AG08396 (cell line): ENCODE measurements around the gene XXYLT1.
"Not testable (repeated sequence)": the region's sequence is repeated elsewhere in the genome, so short reads cannot be mapped to it uniquely, and the experiment has no call there.

Source experiments
- DNase-seq: peaks from one replicate; pipeline ENCODE4 v3.0.0; 2012; ENCODE audit warnings: low spot score, mixed read lengths

The XXYLT1 gene

DNA sequence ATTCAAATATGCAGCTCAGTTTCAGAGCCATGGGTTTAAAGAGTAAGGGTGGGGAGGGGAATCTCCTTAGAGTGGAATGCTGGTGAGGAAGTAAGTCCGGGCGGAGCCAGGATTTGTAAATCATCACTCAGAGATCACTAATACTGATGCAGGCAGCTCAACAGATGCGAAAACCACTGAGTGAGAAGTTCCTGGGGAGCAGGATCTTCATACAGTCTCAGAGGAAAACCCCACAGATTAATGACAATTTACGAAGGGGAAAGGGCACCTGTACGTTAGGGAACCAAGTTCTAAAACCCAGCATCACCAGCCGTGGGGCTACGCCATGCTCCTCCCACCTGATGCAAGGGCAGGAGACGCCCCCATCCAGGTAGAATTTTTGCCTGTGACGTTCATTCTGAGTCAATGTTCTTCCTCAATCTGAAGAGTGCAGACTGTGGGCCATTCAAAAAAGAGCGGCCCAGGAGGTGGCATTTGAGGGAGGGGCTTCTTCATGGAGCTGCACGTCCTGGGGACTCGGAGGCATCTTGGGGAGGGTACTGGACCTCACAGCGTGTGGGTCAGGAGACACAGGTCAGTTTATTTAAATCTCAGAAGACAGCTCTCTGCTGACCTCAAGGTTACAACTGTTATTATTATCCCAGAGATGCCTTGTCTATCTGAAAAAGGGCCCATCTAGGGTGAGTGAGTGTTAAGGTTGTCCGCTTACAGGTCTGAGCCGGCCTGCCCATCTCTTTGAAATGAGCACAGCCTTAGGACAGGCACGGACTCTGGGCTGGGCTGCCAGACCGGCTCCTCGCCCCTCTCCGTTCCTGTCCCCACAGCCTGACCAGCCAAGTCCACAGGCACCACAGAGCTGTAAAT is 228.0 kb downstream of the XXYLT1 start:
- no peak for DNase-seq

DNA sequence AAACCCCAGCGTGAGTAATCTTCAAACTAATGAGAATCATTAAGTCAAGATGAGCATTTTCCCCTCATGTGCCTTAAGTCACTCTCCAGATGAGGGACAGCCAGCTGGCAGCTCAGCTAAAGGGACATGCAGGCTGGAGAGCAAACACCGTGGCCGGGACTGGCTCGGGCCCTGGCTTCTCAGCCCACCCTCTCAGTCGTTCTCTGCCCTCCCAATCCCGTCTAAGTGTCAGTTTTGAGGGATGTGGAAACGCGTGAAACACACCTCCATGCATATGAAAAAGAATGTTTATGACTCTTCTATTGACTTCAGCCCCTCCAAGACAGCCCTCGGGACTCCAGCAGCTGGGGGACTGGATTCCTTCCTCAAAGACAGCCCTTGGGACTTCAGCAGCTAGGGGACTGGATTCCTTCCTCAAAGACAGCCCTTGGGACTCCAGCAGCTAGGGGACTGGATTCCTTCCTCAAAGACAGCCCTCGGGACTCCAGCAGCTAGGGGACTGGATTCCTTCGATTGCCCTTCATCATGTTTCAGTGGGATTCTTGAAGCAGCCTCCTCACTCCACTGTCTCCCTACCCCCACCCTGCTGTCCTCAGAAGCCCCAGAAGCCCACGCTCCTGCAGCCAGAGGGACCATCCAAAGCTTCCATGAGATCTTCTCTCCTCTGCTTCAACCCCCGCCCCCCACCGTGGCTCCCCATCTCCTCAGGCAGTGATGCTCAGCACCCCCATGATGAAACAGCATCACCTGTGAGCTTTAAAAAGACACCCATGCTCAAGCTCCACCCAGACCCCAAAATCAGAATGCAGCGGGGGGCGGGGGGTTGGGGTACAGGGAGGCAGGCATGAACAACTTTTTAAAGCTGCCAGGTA is 228.9 kb downstream of the XXYLT1 start:
- DNase-seq, result no peak

DNA sequence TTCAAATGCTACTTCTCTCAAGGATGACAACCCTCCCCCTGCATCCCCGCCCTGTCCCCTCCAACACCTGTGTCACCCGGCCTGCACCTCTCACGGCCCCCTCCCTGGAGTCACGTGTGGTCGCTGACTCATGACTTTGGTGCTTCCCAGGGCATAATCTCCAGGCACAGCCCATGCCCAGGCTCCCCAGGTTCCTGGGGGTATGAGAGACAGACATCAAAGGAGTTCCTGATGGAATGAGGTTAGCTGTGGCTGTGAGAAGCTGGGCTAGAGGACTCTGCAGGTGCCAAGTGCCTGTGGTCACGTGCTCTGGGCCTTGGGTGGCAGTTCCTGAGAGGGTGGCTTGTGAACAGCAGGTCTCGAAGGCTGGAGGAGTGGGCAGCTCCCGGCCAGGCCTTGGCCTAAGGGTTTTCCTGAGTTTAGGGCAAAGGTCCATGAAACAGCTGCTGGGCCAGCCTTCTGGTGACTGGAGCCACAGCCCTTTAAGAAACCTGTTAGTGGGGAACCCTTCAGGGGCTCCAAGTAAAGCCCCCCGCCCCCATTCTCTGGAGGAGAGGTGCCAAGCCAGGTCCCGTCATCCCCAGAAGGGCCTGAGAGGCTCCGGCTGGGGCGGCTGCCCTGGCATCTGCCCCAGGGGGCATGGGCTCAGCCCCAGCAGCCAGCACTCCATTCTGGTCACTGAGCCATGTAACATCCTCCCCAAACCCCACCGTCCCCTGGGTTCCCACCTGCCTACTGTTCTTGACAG is 230.0 kb downstream of the XXYLT1 start:
- no peak for DNase-seq

DNA sequence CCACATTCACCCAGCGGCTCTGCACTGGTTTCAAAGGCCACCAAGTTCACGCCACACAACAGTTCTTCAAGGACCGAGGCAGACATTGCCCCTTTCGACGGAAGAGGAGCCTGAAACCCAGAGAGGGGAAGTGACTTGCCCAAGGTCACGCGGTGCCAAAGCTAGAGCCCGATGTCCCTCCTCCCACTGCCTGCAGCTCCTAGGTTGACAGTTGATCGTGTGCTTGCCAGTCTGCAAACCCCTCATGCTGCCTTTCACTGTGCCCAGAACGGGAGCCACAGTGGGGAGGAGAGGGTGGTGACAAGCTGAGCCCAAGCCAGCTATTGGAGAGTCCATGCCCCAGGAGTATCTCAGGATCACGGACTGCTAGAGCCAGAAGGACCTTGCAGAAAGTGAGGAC is 230.9 kb downstream of the XXYLT1 start:
- DNase-seq, result no peak

DNA sequence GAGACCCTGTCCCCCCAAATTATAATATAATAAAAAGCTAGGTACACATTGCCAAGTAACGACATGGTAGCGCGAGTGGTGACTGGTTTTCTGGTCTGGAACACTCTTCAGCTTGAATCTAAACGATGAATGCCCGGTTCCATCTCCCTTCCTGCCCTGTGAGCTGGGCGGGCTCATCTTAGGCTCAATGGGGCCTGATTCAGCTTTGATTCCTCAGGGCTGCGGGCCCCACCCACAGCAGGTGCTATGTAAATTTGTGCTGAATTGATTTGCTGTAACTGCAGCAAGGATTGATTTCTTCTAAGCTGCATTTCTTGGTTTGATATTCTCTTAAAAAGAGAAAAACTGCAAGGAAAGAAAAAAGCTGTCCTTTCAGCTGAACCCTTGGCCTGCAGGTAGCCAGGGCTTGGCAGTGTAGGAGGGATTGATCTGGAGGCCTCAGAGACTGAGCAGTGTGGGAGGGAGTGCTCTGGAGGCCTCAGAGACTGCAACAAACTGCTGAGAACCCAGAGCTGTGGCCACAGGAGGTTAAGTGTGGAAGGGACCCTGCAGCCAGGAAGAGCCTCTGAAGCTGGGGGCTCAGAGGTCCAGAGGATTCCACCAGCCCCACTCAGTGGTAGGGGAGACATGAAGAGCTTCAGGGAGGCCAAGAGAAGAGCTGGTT is 231.6 kb downstream of the XXYLT1 start:
- no peak for DNase-seq

DNA sequence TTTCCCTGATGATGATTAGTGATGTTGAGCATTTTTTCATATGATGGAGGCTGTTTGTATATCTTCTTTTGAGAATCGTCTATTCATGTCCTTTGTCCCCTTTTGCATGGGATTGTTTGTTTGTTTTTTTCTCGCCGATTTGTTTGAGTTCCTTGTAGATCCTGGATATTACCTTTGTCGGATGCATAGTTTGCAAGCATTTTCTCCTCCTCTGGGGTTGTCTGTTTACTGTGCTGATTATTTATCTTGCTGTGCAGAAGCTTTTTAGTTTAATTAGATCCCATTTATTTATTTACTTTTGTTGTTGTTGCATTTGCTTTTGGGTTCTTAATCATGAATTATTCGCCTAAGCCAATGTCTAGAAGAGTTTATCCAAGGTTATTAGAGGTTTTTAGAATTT is 232.8 kb downstream of the XXYLT1 start:
- no peak for DNase-seq

DNA sequence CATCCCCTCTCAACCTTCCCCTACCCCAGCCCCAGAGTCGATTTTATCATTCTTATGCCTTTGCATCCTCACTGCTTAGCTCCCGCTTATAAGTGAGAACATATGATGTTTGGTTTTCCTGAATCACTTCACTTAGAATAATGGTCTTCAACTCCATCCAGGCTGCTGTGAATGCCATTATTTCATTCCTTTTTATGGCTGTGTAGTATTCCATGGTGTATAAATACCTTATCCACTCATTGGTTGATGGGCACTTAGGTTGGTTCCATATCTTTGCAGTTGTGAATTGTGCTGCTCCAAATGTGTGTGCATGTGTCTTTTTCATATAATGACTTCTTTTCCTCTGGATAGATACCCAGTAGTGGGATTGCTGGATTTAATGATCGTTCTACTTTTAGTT is 233.4 kb downstream of the XXYLT1 start:
- DNase-seq, result not testable (repeated sequence)

DNA sequence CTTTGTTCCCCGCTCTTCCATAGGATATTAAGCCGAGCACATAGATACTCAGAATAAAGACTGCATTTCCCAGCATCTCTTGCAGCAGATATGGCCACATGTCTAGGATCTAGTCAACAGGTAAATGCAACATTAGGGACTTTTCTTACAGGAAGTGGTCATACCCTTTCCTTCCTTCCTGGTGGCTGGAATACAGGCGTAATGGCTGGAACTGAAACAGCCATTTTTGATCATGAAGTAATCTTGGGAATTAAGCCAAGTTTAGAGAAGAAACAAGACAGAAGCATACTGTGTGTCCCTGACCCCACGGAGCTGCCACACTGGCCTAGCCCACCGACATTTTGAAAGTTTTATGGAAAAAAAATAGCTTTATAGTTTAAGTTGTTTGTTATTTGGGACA is 234.0 kb downstream of the XXYLT1 start:
- DNase-seq, result no peak

DNA sequence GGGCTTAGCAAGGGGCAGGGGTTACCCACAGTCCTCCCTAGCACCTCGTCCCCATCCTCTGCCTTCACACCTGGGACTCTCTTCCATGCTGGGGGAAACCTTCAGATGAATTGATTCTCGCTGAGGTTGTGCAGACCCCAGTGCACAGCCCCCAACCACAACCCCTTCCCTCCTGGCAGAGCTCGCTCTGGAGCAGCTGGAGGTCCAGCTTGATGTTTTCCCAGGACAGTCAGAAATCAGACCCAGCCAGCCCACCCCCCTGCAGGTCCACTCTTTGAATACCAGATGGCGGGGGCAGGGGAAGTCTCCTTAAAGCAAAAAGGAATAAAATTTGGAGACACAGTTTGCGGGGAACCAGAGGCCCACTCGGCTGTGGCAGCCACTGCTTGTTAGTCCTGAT is 234.4 kb downstream of the XXYLT1 start:
- DNase-seq, result no peak

DNA sequence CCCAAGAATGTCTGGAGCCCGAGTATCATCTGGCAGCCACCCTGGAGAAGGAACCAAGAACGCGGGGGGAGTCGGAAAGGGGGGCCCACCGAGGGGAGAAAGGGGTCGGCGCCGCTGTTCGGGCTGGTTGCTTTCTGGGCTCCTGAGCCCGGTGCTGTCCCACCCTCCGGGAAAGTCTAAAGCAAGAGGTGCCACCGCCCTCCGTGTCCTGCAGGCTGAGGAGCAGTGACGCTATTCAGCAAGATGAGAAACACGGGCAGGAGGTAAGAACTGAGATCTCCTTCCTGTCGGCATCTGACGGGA is 234.8 kb downstream of the XXYLT1 start:
- DNase-seq, result no peak

DNA sequence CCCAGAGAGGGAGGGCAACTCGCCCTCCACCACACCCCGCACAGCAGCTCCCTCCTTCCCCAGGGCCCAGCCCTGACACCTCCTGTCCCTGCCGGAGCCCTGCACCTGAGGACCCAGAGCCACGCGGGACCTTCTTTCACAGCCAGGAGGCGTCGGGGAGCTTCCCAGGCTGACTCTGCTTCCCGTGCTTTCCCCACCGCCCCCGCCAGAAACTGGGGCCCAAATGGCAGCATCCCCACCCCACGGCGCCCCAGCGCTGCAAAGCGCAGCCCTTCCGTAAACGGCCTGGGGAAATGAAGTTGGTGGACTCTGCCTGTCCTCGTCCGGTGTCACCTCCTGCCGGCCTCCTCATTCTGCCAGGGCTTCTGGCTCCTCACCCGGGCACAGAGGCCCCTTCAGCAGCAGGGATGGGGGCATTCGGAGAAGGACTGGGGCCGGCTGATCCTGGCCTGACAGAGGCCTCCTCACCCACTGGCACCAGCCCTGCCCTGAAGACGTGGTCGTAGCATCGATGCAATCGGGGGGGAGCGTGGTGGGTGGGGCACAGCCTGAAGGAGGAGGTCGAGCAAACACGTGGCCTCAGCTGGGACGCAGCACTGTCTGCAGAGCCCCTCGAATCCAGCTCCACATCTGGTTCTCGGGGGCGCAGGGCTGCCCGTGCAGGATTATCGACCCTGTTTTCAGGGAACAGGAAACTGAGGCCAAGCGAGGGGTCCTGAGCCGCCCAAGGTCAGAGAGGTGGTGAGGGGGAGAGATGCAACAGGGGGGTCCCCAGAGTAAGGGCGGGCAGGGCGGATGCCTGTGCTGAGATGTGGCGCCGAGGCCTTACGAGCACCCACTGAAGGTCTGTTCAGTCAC is 235.4 kb downstream of the XXYLT1 start:
- no peak for DNase-seq

DNA sequence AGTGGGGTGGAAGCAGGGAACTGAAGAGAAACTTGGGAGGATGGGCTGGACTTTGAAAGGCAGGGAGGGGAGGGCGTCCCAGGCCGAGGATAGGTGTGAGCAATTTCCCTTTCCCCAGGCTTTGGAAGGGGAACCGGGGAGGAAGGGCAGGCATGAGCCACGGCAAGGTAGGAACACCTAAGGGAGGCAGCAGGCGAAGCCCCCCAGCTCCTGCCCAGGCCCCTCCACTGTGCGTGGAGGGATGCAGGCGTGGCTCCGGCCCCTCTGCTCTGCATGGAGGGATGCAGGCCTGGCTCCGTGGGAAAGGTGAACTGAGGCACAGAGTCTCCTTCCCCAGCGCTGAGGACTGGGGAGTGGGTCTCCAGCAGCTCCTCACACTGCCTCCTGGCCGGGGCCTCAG is 236.4 kb downstream of the XXYLT1 start:
- DNase-seq, result no peak

DNA sequence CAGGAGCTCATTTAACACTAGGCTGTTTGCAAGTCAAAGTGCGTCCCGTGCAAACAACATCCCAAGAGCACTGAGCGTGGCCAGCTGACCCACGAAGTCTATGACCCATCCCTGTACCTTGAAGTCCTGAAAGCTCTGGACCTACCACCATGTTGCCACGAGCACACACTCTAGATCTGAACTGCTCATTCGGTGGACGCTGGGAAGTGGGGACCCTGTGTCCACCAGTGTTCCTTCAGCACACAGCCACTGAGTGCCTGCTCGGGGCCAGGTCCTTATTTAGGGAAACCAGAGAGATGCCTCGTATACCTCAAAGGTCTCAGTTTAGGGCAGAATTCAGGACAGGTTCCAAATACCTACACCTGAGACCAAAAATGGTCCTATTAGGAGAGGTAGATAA is 236.9 kb downstream of the XXYLT1 start:
- DNase-seq, result no peak

DNA sequence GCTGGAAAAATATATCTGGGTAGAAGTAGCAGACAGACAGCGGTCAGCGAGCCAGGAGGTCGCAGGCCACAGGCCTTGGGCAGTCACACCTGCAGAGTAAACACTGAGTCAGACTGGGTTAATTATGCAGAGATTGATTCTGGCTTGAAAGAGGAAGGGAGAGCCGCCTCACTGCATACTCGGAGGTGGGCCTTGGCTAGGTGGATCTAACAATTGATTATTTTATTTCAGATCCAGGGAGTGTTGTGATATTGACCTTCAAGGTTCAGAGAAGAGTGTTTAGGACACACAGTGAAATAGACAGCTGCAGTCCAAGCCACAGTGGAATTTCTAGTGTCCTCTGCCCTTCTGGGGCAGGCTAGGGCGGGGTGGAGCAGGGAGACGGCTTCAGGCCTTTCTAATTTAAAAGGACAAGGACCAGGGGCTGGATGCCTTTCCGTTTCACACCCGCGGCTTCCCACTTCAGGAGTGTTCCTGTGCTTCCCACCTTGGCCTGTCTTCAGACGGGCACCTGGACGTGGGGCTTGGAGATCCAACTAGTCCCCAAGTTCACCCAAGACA is 237.3 kb downstream of the XXYLT1 start:
- DNase-seq, result no peak

DNA sequence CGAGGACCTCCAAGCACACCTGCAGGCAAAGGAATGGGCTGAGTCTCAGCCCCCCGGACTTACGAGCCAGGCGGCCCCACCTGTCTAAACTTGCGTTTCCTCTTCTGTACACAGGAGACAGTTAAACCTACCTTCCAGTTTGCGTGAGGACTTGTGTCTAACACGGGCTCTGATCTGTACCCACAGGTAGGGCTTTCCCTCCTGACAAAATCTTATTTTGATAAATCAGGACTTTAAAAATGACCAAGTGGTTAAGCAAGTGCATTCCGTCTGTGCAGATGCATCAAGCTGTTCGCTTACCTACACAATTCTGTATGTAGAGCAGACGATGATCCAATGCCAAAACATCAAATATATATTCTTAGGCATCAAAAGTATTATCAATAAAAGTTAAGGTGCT is 238.0 kb downstream of the XXYLT1 start:
- DNase-seq, result no peak

DNA sequence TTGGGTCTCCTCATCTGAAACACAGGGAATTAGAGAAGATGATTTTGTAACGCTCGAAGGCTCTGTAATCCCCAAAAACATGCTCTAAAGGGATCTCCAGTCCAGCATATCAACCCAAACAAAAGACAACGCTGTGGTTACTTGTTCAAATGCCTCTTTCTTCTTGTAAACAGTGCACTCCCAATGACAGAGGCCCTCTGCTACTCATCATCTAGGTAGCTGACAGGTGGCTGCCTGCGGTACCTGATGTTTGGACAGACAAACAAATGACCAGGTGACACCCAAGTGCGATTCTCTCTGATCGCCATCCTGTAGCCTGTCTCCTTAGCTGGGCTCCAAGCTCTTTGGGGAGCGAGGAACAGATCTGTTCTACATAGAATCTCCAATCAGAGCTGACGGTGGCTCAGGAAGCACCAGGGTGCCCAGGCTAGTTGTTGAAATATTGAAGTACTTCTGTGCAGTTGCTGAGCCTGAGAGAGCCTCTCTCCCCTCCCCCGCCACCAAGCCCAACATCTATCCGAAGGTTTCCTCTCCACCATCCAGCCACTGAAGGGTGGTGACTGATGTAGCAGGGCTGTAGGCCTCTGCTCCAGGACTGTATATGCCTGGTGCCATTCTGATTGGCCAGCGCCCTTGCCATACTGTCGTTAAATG is 238.7 kb downstream of the XXYLT1 start:
- no peak for DNase-seq

DNA sequence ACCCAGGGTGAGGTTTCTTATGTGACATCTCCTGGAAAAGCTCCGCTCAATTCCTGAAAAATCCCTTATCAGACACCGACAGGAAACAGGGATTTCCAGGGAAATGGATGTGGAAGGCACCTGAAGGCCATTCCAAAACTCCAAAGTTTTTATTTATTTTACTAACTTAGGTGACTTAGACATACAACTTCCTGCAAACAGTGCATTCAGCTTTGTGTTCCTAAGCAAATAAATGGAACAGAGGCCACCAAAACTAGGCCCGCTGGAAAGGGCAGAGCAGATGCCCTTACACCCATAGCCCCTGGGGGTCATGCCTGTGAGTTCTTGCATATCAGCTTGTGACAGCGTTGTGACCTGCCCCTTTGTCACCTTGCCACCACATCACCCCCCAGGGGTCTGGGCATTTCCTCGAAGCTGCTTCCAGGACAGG is 239.4 kb downstream of the XXYLT1 start:
- no peak for DNase-seq

DNA sequence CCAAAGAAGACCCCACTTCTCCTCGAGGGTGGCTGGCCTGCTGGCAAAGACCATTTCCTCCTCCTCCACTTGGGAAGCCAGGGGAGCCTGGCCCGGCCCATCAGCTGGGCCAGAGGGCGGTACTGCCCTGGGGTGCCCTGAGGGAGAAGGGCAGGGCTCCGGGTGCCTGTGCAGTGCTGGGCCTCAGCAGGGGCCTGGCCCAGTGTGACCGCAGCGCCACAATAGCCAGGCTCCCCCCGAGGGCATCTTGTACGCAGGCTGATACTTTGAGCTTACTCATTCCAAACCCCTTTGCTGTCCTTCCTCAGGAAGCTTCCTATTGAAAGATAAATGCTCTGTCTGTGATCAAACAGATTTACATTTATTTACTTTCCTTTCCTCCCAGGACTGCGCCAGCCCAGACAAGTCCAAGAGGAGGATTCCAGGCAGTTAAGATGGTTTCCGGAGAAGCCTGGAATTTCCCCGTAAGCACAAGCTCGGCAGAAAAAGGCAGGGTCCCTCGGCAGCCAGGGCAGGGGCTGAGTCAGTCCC is 240.1 kb downstream of the XXYLT1 start:
- no peak for DNase-seq

DNA sequence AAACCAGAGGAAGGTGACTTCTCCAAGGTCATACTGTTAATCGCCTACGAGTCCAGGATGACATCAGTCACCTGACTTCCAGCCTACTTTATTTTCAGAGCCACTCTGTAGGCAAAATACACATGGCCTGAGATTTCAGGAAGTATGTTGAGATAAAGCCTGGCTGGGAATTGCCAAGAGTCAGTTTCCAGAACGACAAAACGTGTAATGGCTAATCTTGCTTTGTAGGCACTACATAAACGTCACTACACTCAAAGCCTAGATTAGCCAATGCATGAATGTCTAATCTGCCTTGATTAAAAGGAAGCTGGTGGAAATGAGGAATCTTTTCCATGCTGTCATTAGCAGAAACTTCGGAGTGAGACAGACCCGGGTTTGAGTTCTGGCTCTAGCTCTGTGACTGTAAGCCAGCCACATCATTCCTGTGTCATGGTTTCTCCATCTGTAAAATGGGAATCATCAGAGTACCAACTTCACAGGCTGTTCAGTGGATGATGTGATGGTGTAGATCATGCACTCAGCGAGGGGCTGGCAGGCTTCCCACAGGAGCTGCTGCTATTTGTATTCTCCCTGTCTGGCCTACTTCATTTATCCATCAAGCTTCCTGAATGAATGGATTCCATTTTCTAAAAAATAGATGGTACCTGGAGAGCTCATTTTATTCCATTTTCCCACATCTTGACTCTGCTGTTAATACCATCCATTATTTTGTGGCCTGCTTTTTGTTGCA is 241.9 kb downstream of the XXYLT1 start:
- no peak for DNase-seq

DNA sequence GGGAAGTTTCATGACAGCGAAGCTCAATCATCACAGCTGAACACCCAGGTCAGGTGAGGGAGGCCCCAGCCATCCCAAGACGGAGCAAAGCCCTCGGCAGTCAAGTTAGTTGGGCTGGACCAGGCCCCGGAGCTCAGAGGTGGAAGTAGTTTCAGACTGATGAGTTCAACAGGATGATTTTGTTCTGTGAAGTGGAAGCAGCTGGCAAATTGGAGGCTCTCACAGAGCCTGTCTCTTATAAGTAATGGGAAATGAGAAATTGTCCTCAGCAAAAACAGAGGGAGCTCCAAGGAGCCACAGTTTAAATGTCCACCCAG is 245.1 kb downstream of the XXYLT1 start:
- no peak for DNase-seq
